GM19395 (cell line): ENCODE results near the gene AGBL1.

Experiments
- ATAC-seq: cut with Tn5 transposase; IDR thresholded peaks from one replicate; pipeline ENCODE4 v1.9.1; 2021; ENCODE audit warnings: mild to moderate bottlenecking, moderate library complexity; ENCODE audit not compliant: unreplicated experiment

The AGBL1 gene

DNA sequence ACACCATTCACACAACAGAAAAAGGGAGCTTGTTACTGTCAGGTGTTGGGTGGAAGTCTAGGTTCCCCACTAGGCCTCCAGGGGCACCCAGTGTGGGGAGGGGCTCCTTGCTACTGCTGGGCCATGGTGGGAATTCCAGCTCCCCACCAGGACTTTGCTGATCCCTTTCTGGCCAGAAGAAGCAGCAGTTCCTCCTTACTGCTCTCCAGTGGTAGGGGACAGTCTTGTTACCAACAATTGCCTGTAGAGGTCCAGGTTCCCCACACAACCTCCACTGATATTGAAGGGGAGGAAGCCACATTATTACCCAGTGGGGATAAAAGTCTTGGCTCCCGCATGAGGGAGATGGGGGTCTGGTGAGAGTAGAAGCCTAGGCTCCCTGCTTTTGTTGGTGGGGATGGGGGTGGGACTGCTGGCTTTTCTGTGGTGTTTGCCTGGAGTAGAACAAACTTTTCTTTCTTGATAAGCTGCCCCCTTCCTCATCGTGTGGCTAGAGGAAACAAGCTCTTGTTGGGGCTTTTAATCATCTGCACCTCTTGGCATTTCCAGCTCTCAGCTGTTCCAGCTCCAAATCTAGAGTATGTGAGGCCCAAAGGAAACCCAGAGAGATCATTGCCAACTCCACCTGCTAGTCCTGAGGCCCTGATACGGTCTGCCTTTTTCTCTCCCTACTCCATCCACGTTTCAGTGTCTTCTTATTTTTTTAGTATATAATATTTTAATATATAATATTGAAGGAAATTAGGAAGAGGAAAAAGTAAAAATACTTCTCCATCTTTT, 824.2 kb downstream of the AGBL1 start:
- no peak for ATAC-seq

DNA sequence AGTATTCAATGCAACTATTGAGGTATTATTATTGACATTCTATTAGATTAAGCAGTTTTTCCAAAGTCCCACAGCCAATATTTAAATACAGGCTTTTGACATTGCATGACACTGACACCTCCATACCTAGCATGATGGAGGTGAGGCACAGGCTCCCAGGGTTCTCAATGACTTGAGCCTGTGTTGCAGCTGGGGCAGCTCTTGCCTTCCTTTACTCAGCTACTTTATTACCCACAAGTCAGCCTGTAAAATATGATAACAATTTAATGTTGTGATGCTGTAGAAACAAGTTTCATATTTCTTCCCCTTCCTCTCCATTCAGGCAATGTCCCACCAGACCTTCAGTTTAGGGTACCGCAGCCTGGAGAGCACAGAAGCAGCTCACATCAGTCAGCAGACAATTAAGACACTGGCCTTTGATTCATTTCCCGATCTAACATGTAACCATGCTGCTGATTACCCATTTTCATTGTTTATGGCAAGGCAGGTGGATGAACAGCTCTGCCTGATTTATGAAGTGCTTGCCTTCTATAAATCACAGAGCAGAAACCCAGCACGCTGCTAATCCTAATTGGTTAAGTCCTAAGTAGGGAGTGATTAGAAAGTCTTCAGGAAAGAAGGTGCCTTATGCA, 826.1 kb downstream of the AGBL1 start:
- ATAC-seq, result no peak

DNA sequence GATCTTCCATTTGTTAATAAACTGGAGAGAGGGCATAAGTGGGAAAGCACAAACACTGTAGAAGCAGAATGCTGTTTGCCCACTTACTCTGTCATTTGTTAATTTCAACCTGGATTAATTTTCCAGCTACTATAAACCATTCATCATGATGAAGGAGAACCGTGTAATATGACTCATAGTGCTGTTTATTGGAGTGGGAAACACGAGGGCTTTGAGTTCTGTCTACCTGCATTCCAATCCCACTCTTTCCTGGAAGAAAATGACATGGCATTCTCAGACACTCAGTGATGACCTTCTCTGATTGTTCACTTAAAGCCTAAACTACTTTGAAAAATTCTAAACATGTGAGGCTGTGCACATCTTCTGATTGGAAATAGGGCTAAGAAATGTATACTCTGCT, 826.7 kb downstream of the AGBL1 start:
- no peak for ATAC-seq

DNA sequence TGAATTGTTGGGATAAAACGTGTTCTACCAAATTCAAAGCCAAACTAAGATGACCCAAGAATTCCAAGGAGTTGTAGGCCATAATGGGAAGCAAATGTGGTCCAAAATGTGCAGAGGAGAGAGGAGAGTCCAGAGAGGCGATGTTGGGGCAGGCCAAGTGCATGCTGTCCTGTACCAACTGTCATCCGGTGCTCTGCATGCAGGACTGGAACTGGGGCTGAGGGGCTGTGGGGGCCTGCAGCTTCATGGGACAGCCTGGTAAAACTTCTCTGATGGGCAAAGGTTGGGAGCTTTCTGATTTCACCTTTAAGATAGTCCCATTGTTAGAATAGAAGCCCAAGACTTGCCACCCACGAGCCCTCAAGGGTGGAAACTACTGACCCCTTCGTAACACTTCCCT, 831.4 kb downstream of the AGBL1 start:
- no peak for ATAC-seq

DNA sequence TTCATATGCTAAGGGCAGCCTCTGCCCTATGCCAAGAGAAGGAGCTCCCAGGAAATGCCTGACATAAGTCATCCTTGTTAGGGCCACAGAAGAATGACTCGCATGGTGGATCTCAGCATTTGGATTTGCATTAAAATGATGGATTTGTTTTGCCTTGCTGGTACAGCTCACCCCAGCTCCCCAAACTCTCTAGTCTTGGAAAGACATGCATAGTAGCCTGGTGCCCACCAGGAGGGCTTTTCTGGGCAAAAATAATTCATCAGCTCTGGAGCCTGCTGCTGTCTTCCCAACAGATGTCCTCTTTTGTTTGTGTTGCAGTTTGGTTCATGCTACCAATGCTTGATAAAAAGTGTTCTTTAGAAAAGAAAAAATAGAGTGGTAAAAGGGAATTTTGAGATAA, 833.0 kb downstream of the AGBL1 start:
- no peak for ATAC-seq

GRCh38 chr15:86915811-86916331, 836.2 kb downstream of the AGBL1 start:
- ATAC-seq, result no peak

- ATAC-seq, result no peak
Observed at GRCh38 chr15:86916671-86917360, 837.1 kb downstream of the AGBL1 start.

- ATAC-seq, result no peak
Observed at GRCh38 chr15:86917361-86917671, 837.6 kb downstream of the AGBL1 start.

- no peak for ATAC-seq
Observed at GRCh38 chr15:86919581-86919980, 839.9 kb downstream of the AGBL1 start.

- ATAC-seq, result no peak
Observed at GRCh38 chr15:86929461-86929860, 849.8 kb downstream of the AGBL1 start.

DNA sequence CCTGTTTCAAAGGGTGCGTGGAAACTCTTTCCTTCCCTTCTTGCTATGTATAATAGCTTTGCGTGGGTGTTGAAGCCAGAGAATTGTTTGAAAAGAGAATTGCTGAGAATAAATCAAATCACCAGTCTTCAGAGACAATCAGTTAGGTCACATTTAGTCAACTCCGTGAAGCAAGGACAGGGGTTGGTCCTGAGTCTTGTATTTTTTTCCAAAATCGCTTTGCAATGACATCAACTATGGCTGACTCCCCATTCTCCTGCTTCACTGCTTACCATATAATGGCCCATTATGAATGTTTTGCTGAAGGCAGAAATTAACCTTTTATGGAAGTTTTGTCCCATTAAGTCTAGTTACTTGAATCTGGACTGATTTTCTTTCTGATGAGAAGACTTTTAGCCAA, 852.8 kb downstream of the AGBL1 start:
- no peak for ATAC-seq

GRCh38 chr15:86935841-86936240, 856.2 kb downstream of the AGBL1 start:
- no peak for ATAC-seq

DNA sequence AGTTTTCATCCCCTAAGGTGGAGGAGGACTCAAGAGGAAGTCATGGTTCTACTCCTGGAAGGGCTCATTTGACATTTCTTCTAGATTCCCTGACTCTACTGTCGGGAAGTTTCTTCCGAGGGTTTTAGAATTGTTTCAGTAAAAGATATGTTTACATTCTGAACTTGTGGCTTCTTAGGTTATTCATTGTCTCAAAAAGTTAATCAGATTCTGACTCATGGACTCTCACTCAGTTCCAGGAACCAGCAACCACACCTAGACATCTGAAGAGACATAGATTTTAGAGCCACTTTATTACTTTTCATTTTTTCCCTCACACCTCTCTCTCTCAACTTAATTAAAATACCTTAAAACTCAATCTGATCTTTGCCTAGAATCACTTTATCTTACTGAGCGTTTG, 862.6 kb downstream of the AGBL1 start:
- ATAC-seq, result no peak

DNA sequence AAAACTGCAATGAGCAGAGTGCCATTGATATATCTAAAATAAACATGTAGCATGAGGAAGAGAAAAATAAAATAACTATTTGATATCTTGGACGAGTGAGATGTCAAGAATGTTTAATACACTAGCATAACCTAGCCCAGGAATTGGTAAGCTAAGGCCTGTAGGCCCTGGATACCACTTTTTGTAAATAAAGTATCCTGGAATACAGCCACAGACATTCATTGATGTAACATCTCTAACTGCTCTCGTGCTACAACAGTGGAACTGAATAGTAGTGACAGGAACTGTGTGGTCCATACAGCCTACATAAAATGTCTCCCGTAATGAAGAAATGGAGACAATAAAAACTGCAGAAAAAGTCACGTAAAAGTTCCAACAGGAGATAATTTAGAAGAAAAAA, 869.0 kb downstream of the AGBL1 start:
- ATAC-seq, result no peak

GRCh38 chr15:86959254-86959653, 879.6 kb downstream of the AGBL1 start:
- ATAC-seq, result no peak

- no peak for ATAC-seq
Observed at GRCh38 chr15:86961669-86962068, 882.0 kb downstream of the AGBL1 start.

DNA sequence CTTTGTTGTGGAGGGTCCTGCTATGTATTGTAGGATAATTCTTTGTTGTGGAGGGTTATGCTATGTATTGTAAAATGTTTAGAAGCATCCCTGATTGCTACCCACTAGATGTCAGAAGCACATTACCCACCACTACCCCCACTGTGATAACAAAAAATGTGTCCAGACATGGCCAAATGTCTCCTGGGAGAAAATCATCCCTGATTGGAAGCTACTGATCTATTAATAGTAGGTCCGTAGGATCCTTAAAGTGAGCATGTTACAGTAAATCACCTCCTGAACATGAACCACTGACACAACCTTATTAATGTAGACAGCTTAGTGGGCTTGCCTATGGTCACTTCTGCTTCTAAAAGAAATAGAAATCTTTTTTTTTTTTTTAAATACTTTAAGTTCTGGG, 884.6 kb downstream of the AGBL1 start:
- no peak for ATAC-seq

- no peak for ATAC-seq
Observed at GRCh38 chr15:86968244-86968643, 888.6 kb downstream of the AGBL1 start.

DNA sequence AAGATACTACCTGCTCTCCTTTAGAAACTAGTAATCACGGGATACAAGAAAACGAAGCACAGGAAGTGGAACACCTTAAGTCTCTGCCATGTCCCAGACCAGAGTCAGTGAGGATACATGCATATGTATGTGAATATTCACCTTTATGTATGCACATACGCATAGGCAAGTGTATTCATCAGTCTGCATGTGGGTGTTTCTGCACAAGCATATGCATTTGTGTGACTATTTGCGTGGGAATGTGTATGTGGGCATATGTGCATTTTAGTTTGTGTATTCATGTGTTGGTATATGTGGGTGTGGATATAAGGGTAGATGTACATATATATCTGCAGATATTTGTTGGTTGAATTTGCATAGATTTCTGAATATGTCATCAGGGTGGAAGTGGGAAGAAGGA, 889.7 kb downstream of the AGBL1 start:
- no peak for ATAC-seq

GRCh38 chr15:86973284-86973844, 893.7 kb downstream of the AGBL1 start:
- ATAC-seq, result no peak

GRCh38 chr15:86988033-86988432, 908.4 kb downstream of the AGBL1 start:
- no peak for ATAC-seq

DNA sequence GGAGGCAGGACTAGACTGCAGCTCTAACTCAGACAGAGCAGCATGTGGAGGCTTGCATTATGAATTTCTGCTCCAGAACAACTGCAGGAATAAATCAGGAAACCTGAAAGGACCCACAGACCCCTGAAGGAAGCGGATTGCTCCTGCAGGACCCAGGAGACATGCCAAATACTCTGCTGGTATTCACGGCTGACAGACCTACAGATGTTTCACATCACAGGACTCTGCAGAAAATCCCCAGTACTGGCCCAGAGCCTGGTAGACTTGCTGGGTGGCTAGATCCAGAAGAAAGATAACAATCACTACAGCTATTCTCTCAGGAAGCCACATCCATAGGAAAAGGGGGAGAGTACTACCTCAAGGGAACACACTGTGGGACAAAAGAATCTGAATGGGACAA, 942.1 kb downstream of the AGBL1 start:
- ATAC-seq, result no peak
